IMR-90 (cell line): ENCODE results near the gene MYH10. TPM values are rescaled to one million over a fixed set of nuclear protein-coding genes. Genes with fewer than 3 reads are reported as not detected.

Experiments
- ATAC-seq: fragments of 200-7000 bp; cut with Tn5 transposase; 2 replicates; pipeline ENCODE4 v1.9.1; 2020; ENCODE audit warnings: low read depth, mild to moderate bottlenecking, moderate library complexity
- BruUV-seq: library from RNA; stranded (reverse); fragments of 400-500 nt; replicated peaks from 2 replicates; lab custom pipeline; 2021; lab: Mats Ljungman, UMichigan
- CTCF ChIA-PET: fragments of 300-600 bp; formaldehyde crosslinking; extraction: SDS; loops from one replicate; lab custom pipeline; 2021; ENCODE audit warnings: antibody characterized with exemption; lab: Yijun Ruan, JAX
- POLR2A ChIA-PET: fragments of 300-600 bp; sonication (Branson Sonifier 250); formaldehyde crosslinking; loops from one replicate; lab custom pipeline; 2022; ENCODE audit warnings: antibody characterized with exemption; ENCODE audit not compliant: unreplicated experiment; lab: Charles Lee
- DNase-seq: peaks from one replicate; pipeline ENCODE4 v3.0.0; 2013
- H2AFZ ChIP-seq: replicated peaks from 2 replicates; pipeline ENCODE3; 2013; ENCODE audit warnings: low read length, mild to moderate bottlenecking; ENCODE audit not compliant: poor library complexity
- H2AK5ac ChIP-seq: 2 replicates; pipeline ENCODE4 v1.6.1; 2013; ENCODE audit warnings: low read depth, low read length, inconsistent platforms
- H2AK9ac ChIP-seq: replicated peaks from 2 replicates; pipeline ENCODE3; 2013; ENCODE audit warnings: mild to moderate bottlenecking, low read depth, low read length, moderate library complexity; ENCODE audit not compliant: poor library complexity
- H2BK120ac ChIP-seq: 2 replicates; pipeline ENCODE4 v1.6.1; 2013; ENCODE audit warnings: low read depth, low read length, inconsistent platforms
- H2BK15ac ChIP-seq: 3 replicates; pipeline ENCODE4 v1.6.1; 2013; ENCODE audit warnings: low read depth, low read length, inconsistent platforms
- H2BK20ac ChIP-seq: 2 replicates; pipeline ENCODE4 v1.6.1; 2013; ENCODE audit warnings: low read depth, mild to moderate bottlenecking, inconsistent platforms, low read length, moderate library complexity
- H2BK5ac ChIP-seq: 2 replicates; pipeline ENCODE4 v1.6.1; 2013; ENCODE audit warnings: mild to moderate bottlenecking, low read depth, low read length, inconsistent platforms; ENCODE audit not compliant: poor library complexity, severe bottlenecking
- H3K14ac ChIP-seq: replicated peaks from 2 replicates; pipeline ENCODE4 v1.6.1; 2013; ENCODE audit warnings: low read depth, low read length, inconsistent platforms
- H3K18ac ChIP-seq: 2 replicates; pipeline ENCODE4 v1.6.1; 2013; ENCODE audit warnings: low read depth, low read length, control low read depth
- H3K23ac ChIP-seq: 2 replicates; pipeline ENCODE4 v1.6.1; 2013; ENCODE audit warnings: low read depth, low read length, inconsistent platforms
- H3K27ac ChIP-seq: 2 replicates; pipeline ENCODE4 v1.5.1; 2013; ENCODE audit warnings: mild to moderate bottlenecking, control low read depth, low read length; ENCODE audit not compliant: insufficient read depth
- H3K27me3 ChIP-seq: 2 replicates; pipeline ENCODE4 v1.6.1; 2013; ENCODE audit warnings: low read length; ENCODE audit not compliant: control insufficient read depth, insufficient read depth
- H3K36me3 ChIP-seq: 2 replicates; pipeline ENCODE4 v1.6.1; 2013; ENCODE audit warnings: low read length, mixed read lengths; ENCODE audit not compliant: control insufficient read depth, insufficient read depth
- H3K4ac ChIP-seq: 2 replicates; pipeline ENCODE4 v1.6.1; 2013; ENCODE audit warnings: low read depth, low read length, inconsistent platforms
- H3K4me1 ChIP-seq: 2 replicates; pipeline ENCODE4 v1.6.1; 2013; ENCODE audit warnings: low read length, mixed read lengths; ENCODE audit not compliant: control insufficient read depth, insufficient read depth
- H3K4me2 ChIP-seq: 2 replicates; pipeline ENCODE4 v1.6.1; 2013; ENCODE audit warnings: low read depth, mild to moderate bottlenecking, control low read depth, low read length, moderate library complexity
- H3K4me3 ChIP-seq: 2 replicates; pipeline ENCODE4 v1.5.1; 2013; ENCODE audit warnings: low read depth, mild to moderate bottlenecking, control low read depth, low read length, moderate library complexity; ENCODE audit not compliant: insufficient read depth
- H3K56ac ChIP-seq: 2 replicates; pipeline ENCODE4 v1.6.1; 2013; ENCODE audit warnings: low read length, inconsistent platforms; ENCODE audit not compliant: insufficient read depth; ENCODE audit errors: extremely low read depth
- H3K79me1 ChIP-seq, 2 experiments: 2 replicates each; pipeline ENCODE4 v1.6.1; 2013; ENCODE audit warnings: low read length in 2 of 2, inconsistent platforms in 1 of 2, low read depth in 1 of 2
- H3K9ac ChIP-seq: 2 replicates; pipeline ENCODE4 v1.6.1; 2013; ENCODE audit warnings: low read depth, low read length, control low read depth
- H3K9me1 ChIP-seq: 2 replicates; pipeline ENCODE4 v1.6.1; 2013; ENCODE audit warnings: low read length, inconsistent platforms; ENCODE audit not compliant: insufficient read depth
- H3K9me3 ChIP-seq: 2 replicates; pipeline ENCODE4 v1.6.1; 2013; ENCODE audit warnings: low read length; ENCODE audit not compliant: control insufficient read depth, insufficient read depth
- H4K20me1 ChIP-seq: 2 replicates; pipeline ENCODE4 v1.6.1; 2013; ENCODE audit warnings: low read length, inconsistent platforms; ENCODE audit not compliant: insufficient read depth
- H4K5ac ChIP-seq: 2 replicates; pipeline ENCODE4 v1.6.1; 2013; ENCODE audit warnings: mild to moderate bottlenecking, low read depth, low read length, control low read depth
- H4K8ac ChIP-seq, 2 experiments: 2 replicates each; pipeline ENCODE4 v1.6.1; 2013; ENCODE audit warnings: low read depth in 2 of 2, low read length in 2 of 2, control low read depth in 1 of 2, inconsistent platforms in 1 of 2
- H4K91ac ChIP-seq: 2 replicates; pipeline ENCODE4 v1.6.1; 2013; ENCODE audit warnings: low read depth, low read length, inconsistent platforms; ENCODE audit not compliant: insufficient read depth
- ELK1 ChIP-seq: fragments of 150-350 bp; IDR thresholded peaks from 2 replicates; pipeline ENCODE4 v1.6.1; 2016; ENCODE audit warnings: low read depth, mild to moderate bottlenecking, low read length, moderate library complexity, borderline replicate concordance
- NFE2L2 ChIP-seq: fragments of 150-350 bp; IDR thresholded peaks from 2 replicates; pipeline ENCODE4 v1.6.1; 2016; ENCODE audit warnings: low read depth, mild to moderate bottlenecking, low read length
- POLR2A ChIP-seq: IDR thresholded peaks from 2 replicates; pipeline ENCODE4 v1.6.1; 2012; ENCODE audit warnings: mild to moderate bottlenecking, low read depth, low read length
- RAD21 ChIP-seq: IDR thresholded peaks from 2 replicates; pipeline ENCODE4 v1.6.1; 2012; ENCODE audit warnings: low read length, improper control_type of control experiment
- RCOR1 ChIP-seq: IDR thresholded peaks from 2 replicates; pipeline ENCODE4 v1.6.1; 2012; ENCODE audit warnings: mild to moderate bottlenecking, low read length, improper control_type of control experiment; ENCODE audit not compliant: insufficient replicate concordance
- WGBS, 2 experiments: methylation state at CpG; one replicate each; pipeline versions ENCODE4 v1.1.5 to v1.1.7; 2013; ENCODE audit warnings: missing lambda C conversion rate in 2 of 2; ENCODE audit not compliant: insufficient read length in 1 of 2; ENCODE audit errors: extremely low coverage in 2 of 2; 5-methylcytosine and 5-hydroxymethylcytosine counted together
- dilution Hi-C: fragments of 300-500 bp; cut with HindIII; formaldehyde crosslinking; loops from one replicate; pipeline ENCODE4 v1.14.3; 2018; ENCODE audit warnings: low sequenced_read_pairs; ENCODE audit not compliant: unreplicated experiment
- in situ Hi-C: fragments of 300-500 bp; cut with MboI; formaldehyde crosslinking; loops from 3 replicates; pipeline ENCODE4 v1.14.3; 2019; ENCODE audit warnings: low sequenced_read_pairs, inconsistent platforms, mixed read lengths
- intact Hi-C: fragments of 100-400 bp; cut with micrococcal nuclease; formaldehyde crosslinking; loops from 2 replicates; pipeline ENCODE4 v1.10.0; 2022
- polyA plus RNA-seq, 3 experiments: library from polyadenylated mRNA; depleted of rRNA; stranded (reverse); fragments of >200 nt; gene quantifications; 2 replicates each; pipeline ENCODE4 v1.2.3, GENCODE V29; 2012; ENCODE audit warnings: low replicate concordance in 1 of 3
- total RNA-seq: library from RNA; depleted of rRNA; stranded (reverse); fragments of >200 nt; gene quantifications from 2 replicates; pipeline ENCODE4 v1.2.3, GENCODE V29; 2012

The MYH10 gene
- total and polyA plus RNA-seq, 2 of the 4 experiments (the other 2 are of a cell fraction), result 71.2 to 95.2 TPM

DNA sequence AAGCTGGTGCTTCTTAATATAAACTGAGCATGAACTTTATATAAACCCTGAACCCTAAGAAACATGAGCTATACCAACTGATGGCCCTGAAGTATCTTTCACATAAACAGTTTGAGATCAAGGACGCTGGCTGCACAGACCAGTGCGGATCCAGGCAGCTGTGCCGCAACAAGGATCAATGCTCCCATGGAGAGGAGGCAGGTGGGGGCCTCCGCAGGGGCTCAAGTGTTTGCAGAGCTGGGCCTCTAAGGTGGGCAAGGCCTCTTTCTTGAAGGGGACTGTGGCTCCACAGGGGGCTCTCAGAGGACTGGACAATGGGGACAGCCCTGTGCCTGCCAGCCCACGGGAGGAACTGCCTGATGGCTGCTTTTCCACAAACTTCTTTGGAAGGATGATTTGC lies 148.8 kb downstream of the MYH10 start:
- no peak overlapping the region for H2BK15ac ChIP-seq
- H3K4ac ChIP-seq, result no peak overlapping the region
- H3K4me3 ChIP-seq, result no peak overlapping the region
- ChIA-PET CTCF (no interaction called here), POLR2A (interaction anchor here (0.6 kb wide), 1 partner anchor 108 kb away, joined by 3 read pairs; no protein-coding TSS in a partner anchor)
- peaks cover 64% of the 10 kb centered on the region for H3K36me3 ChIP-seq
- no peak overlapping the region for H2BK120ac ChIP-seq
- H2AK9ac ChIP-seq, result no peak overlapping the region
- no peak overlapping the region for H3K23ac ChIP-seq
- no peaks in the 10 kb centered on the region for H3K9me3 ChIP-seq
- TF ChIP-seq POLR2A (no peak), NFE2L2 (no peak), ELK1 (no peak), RCOR1 (no peak), RAD21 (no peak)
- 0 out of 2 replicates have a peak, but pooled peaks cover 7% of the 10 kb centered on the region for H3K9me1 ChIP-seq
- no peak overlapping the region for H2BK5ac ChIP-seq
- H3K14ac ChIP-seq, result no peak overlapping the region
- H3K9ac ChIP-seq, result no peak overlapping the region
- H3K27ac ChIP-seq, result no peak overlapping the region
- H4K91ac ChIP-seq, result no peak overlapping the region
- H4K8ac ChIP-seq, result no peak overlapping the region
- H3K27me3 ChIP-seq, result no peaks in the 10 kb centered on the region
- no peak overlapping the region for H2BK20ac ChIP-seq
- DNase-seq (no peak), ATAC-seq (no peak)
- dilution Hi-C loops, result no loop called here
- H4K5ac ChIP-seq, result no peak overlapping the region
- H3K4me1 ChIP-seq, result peaks cover 9% of the 10 kb centered on the region
- 70% methylated on average over 2 of the region's 5 CpGs; no CpG with 5 or more reads in 1 of the 2 experiments for WGBS, 2 experiments
- in situ Hi-C loops, result no loop called here
- H4K20me1 ChIP-seq, result peaks cover 12% of the 10 kb centered on the region; the same call in 1 of the 2 replicates
- H2AK5ac ChIP-seq, result no peak overlapping the region
- H3K4me2 ChIP-seq, result no peak overlapping the region
- intact Hi-C loops, result no loop called here
- no peak overlapping the region for H3K56ac ChIP-seq
- peaks cover 9 to 30% of the 10 kb centered on the region in 2 experiments; a peak in 2 of 4 replicates for H3K79me1 ChIP-seq
- H3K18ac ChIP-seq, result no peak overlapping the region
- H2AFZ ChIP-seq, result no peak overlapping the region
- no TSS peak for BruUV-seq
